LoVo (cell line): ENCODE measurements around the gene RORB.
A peak's percentile ranks its signal among the peaks of the same experiment; 100 is the strongest.

ENCODE experiments used
- DNase-seq: peaks from one replicate; pipeline ENCODE4 v3.0.0-alpha.2; 2016; ENCODE audit warnings: low spot score

The RORB gene

GRCh38 chr9:74496819-74497747 is at the start of gene RORB:
RORB (plus strand) TSS chr9:74497335; CDS start chr9:74497977, 642 bp downstream.
- DNase-seq = peak; percentile 35

- no peak for DNase-seq
Observed at GRCh38 chr9:74447451-74448193, 49.5 kb upstream of the RORB start.

- DNase-seq = no peak
Observed at GRCh38 chr9:74449060-74449459, 48.1 kb upstream of the RORB start.

- DNase-seq = no peak
Observed at GRCh38 chr9:74458832-74459231, 38.3 kb upstream of the RORB start.

GRCh38 chr9:74463825-74464224 is 33.3 kb upstream of the RORB start:
- no peak for DNase-seq

- no peak for DNase-seq
Observed at GRCh38 chr9:74478606-74479005, 18.5 kb upstream of the RORB start.

GRCh38 chr9:74479711-74480110 is 17.4 kb upstream of the RORB start:
- DNase-seq = no peak

- no peak for DNase-seq
Observed at GRCh38 chr9:74487395-74487794, 9.7 kb upstream of the RORB start.

GRCh38 chr9:74493512-74493911 is 3.6 kb upstream of the RORB start:
- DNase-seq = no peak

- no peak for DNase-seq
Observed at GRCh38 chr9:74494490-74494889, 2.6 kb upstream of the RORB start.

GRCh38 chr9:74496406-74496805 is 729 bp upstream of the RORB start:
- DNase-seq = no peak

GRCh38 chr9:74497748-74498620 is 849 bp downstream of the RORB start:
- no peak for DNase-seq

GRCh38 chr9:74498621-74499095 is 1.5 kb downstream of the RORB start:
- no peak for DNase-seq

- no peak for DNase-seq
Observed at GRCh38 chr9:74499111-74499601, 2.0 kb downstream of the RORB start.

GRCh38 chr9:74499770-74500583 is 2.8 kb downstream of the RORB start:
- DNase-seq = no peak

GRCh38 chr9:74500584-74500924 is 3.4 kb downstream of the RORB start:
- no peak for DNase-seq

- no peak for DNase-seq
Observed at GRCh38 chr9:74501570-74501969, 4.4 kb downstream of the RORB start.

- DNase-seq = no peak
Observed at GRCh38 chr9:74503219-74503618, 6.1 kb downstream of the RORB start.

- no peak for DNase-seq
Observed at GRCh38 chr9:74503666-74504065, 6.5 kb downstream of the RORB start.

GRCh38 chr9:74511333-74511732 is 14.2 kb downstream of the RORB start:
- DNase-seq = no peak

GRCh38 chr9:74512416-74512815 is 15.3 kb downstream of the RORB start:
- DNase-seq = no peak
